HFF-Myc (cell line): ENCODE results near the gene CLTCL1.

Experiments used
- DNase-seq: peaks from one replicate; pipeline ENCODE4 v3.0.0-alpha.2; 2011; ENCODE audit warnings: low read depth; ENCODE audit errors: extremely low read depth
- H3K4me3 ChIP-seq: replicated peaks from 2 replicates; pipeline ENCODE4 v1.5.1; 2011; ENCODE audit warnings: low read depth, mild to moderate bottlenecking, control low read depth, low read length
- TF ChIP-seq, protein P1 (sequence below): IDR thresholded peaks from 2 replicates; pipeline ENCODE4 v1.5.1; 2012; ENCODE audit warnings: mild to moderate bottlenecking, low read depth, low read length, control low read depth; ENCODE audit errors: missing control alignments

CLTCL1 gene

DNA sequence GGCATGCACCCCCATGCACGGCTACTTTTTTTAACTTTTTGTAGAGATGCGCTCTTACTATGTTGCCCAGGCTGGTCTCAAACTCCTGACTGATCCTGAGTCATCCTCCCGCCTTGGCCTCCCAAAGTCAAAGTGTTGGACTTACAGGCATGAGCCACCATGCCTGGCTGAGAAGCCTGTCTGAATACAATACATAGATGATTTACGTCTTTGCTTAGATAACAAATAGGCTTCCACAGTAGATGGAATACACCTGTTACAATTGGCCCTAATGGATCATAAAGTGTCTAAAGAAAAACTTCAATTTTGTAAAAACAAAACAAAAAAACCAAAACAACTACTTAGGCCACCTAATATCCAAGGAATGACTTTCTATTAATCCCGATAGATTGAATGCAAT lies 13.0 kb upstream of the CLTCL1 start:
- no peak for DNase-seq
- TF ChIP-seq, protein P1, sequence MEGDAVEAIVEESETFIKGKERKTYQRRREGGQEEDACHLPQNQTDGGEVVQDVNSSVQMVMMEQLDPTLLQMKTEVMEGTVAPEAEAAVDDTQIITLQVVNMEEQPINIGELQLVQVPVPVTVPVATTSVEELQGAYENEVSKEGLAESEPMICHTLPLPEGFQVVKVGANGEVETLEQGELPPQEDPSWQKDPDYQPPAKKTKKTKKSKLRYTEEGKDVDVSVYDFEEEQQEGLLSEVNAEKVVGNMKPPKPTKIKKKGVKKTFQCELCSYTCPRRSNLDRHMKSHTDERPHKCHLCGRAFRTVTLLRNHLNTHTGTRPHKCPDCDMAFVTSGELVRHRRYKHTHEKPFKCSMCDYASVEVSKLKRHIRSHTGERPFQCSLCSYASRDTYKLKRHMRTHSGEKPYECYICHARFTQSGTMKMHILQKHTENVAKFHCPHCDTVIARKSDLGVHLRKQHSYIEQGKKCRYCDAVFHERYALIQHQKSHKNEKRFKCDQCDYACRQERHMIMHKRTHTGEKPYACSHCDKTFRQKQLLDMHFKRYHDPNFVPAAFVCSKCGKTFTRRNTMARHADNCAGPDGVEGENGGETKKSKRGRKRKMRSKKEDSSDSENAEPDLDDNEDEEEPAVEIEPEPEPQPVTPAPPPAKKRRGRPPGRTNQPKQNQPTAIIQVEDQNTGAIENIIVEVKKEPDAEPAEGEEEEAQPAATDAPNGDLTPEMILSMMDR = no peak

DNA sequence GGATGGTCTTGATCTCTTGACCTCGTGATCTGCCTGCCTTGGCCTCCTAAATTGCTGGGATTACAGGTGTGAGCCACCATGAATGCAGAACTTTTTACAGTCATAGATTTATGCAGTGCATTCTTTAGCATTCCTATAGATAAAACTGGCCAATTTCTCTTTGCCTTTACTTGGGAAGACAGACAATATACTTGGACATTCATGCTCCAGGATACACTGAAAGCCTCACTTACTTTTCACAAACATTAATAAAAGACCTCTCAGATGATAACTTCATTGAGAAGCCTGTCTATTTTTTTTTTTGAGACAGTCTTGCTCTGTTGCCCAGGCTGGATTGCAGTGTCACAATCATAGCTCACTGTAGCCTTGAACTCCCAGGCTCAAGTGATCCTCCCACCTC lies 12.3 kb upstream of the CLTCL1 start:
- no peak for DNase-seq
- TF ChIP-seq, protein P1 = no peak
- H3K4me3 ChIP-seq = no peak overlapping the region

More for the DNA sequence above, 13.0 kb upstream of the CLTCL1 start:
- H3K4me3 ChIP-seq = no peak overlapping the region

DNA sequence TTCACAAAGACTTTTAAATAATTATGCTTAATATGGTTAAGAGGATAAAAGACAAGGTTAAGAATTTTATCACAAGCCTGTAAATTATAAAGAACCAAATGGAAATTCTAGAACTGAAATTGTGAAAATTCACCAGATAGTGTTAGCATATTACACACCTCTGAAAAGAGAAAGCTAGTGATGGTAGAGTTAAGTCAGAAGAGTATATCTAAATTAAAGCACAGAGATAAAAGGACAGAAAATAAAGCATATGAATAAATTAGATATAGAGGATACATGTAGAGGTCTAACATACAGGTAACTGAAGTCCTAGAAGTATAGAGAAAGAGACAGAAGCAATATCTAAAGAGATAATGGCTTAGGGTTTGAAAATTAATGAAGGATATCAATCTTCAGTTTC lies 4.2 kb upstream of the CLTCL1 start:
- H3K4me3 ChIP-seq = no peak overlapping the region
- DNase-seq = no peak
- TF ChIP-seq, protein P1 = no peak

DNA sequence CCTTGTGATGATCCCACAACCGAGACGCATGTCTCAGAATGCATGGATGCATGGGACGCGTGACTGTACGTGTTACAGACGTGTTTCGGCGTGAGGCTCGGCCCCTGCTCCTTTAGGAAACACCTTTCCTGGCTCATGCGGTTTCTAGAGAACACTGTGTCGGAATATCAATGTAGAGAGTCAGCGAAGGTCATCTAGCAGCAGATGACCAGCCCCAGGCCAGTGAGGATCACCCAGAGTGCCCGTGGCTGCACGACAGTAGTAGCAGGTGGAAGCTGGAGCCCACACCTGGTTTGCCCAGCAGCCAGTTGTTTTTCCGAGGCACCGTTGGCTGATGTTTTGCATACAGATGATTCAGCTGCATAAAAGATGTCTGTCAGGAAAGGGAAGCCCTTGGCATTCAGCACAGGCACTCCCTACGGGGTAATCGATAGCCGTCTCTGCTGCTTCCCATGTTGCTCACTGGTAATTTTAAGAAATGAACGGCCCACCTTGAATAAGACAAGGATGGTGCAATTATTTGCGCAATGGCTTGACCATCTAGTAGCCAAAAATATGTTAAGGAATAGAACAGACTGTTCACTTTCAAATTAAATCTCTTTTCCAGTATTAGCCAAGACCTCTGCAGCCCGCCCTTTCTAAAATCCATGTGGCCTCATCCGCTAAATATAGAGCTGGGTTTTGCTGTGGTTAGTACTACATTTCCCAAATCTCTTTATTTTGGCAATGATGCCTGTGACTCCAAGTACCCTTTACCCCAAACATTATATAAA lies 1.1 kb upstream of the CLTCL1 start:
- peak overlapping the region; percentile 61 for H3K4me3 ChIP-seq
- no peak for DNase-seq
- TF ChIP-seq, protein P1 = no peak

DNA sequence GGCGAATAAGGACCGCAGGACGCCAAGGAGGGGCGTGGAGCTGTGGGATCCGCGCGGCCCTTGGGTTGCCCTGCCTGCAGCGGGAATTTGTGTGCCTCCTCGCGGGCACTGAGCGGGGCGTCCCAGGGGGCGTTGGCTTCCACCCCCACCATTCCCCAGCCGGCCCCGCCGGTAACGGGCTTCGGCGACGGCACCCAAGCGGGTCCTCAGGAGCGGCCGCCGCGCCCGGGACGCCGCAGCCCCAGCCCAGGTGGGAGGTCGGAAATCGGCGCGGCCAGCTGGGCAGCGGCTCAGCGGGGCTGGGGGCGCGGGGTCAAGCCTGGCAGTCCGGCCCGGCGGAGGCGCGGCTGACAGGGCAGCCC lies 320 bp downstream of the CLTCL1 start:
- TF ChIP-seq, protein P1 = no peak
- H3K4me3 ChIP-seq = peak overlapping the region; percentile 61
- DNase-seq = no peak

DNA sequence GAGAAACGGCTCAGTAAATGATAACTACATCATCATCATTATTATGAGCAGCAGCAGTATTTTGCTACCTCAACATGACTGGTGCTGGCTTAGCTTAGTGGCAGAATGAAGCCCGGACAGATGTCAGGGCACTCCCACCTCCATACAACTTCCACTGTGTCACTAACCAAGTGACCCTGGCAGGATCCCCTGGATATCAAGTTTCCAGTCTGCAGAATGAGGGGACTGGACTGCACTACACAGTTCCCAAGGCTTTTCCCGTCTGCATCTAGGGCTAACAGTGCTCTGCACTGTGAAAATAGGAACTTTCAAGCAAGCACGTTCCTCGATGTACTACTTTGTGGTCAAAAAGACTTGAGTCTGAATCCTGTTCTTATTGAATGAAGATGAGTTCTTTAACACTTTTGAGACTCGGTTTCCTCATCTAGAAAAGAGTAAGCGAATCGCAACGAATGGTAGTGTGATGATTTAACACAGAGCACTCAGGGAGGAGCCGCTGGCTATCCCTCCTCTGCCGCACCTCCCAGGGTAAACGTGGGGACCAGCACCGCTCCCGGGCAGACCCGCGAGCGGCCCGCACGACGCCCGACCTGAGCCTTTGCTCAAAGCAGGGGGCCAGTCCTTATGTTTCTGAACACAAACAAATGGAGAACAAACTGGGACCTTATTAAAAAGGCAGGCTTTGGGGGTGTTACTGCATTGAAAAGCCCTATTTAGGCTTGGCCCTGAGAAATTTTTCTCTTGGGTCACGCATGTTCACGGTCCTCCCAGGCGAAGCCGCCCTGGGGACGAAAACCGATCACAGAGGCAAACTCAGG lies 910 bp downstream of the CLTCL1 start:
- peak overlapping the region; percentile 61 for H3K4me3 ChIP-seq
- no peak for DNase-seq
- TF ChIP-seq, protein P1 = no peak
